SK-N-SH (cell line): ENCODE results near the gene PPIL4. TPM values are rescaled to one million over a fixed set of nuclear protein-coding genes. Genes with fewer than 3 reads are reported as not detected.

Source experiments
- CTCF ChIA-PET: fragments of 300-600, 350-600 bp; formaldehyde crosslinking; extraction: SDS; loops from one replicate; lab custom pipeline; 2021; lab: Yijun Ruan, JAX
- POLR2A ChIA-PET: fragments of 350-600 bp; sonication (Branson Sonifier 250); formaldehyde crosslinking; extraction: SDS; loops from one replicate; lab custom pipeline; 2020; ENCODE audit warnings: antibody characterized with exemption, inconsistent platforms; lab: Yijun Ruan, JAX
- DNase-seq: peaks from one replicate; pipeline ENCODE4 v3.0.0; 2012
- H2AFZ ChIP-seq: fragments of 200-600 bp; sonication (generic); 2 replicates; pipeline ENCODE4 v1.8.1; 2016; ENCODE audit warnings: antibody characterized with exemption, mild to moderate bottlenecking, low read depth
- H3F3A ChIP-seq: fragments of 200-600 bp; sonication (generic); replicated peaks from 2 replicates; pipeline ENCODE3; 2016; ENCODE audit warnings: antibody characterized with exemption, mild to moderate bottlenecking; ENCODE audit not compliant: insufficient read depth
- H3K27ac ChIP-seq, 2 experiments: fragments of 200-500 bp in 1 of 2; fragments of 200-600 bp in 1 of 2; sonication (Bioruptor generic) in 1 of 2; sonication (generic), shearing (Covaris generic) in 1 of 2; 2 replicates each; pipeline versions ENCODE4 v1.5.1 to v1.6.1; 2014 to 2016; ENCODE audit warnings: low read depth in 2 of 2, inconsistent platforms in 1 of 2, low read length in 1 of 2, mild to moderate bottlenecking in 1 of 2, mixed read lengths in 1 of 2
- H3K27me3 ChIP-seq: fragments of 200-600 bp; sonication (generic), shearing (Covaris generic); 2 replicates; pipeline ENCODE4 v1.6.1; 2016; ENCODE audit warnings: mixed run types; ENCODE audit not compliant: insufficient read depth
- H3K36me3 ChIP-seq, 2 experiments: fragments of 200-500 bp in 1 of 2; fragments of 200-600 bp in 1 of 2; sonication (Bioruptor generic) in 1 of 2; sonication (generic) in 1 of 2; replicated peaks in 1 of 2; 2 replicates each; pipeline versions ENCODE3 to v1.5.1; 2014 to 2016; ENCODE audit warnings: low read length in 1 of 2, mild to moderate bottlenecking in 1 of 2; ENCODE audit not compliant: insufficient read depth in 2 of 2, control insufficient read depth in 1 of 2
- H3K4me1 ChIP-seq, 2 experiments: fragments of 200-500 bp in 1 of 2; fragments of 200-600 bp in 1 of 2; sonication (Bioruptor generic) in 1 of 2; sonication (generic), shearing (Covaris generic) in 1 of 2; 2 replicates each; pipeline versions ENCODE4 v1.5.1 to v1.6.1; 2014 to 2016; ENCODE audit warnings: low read depth in 1 of 2, low read length in 1 of 2, mixed run types in 1 of 2; ENCODE audit not compliant: insufficient read depth in 2 of 2, control insufficient read depth in 1 of 2
- H3K4me2 ChIP-seq: fragments of 200-600 bp; sonication (generic), shearing (Covaris generic); 2 replicates; pipeline ENCODE4 v1.6.1; 2017; ENCODE audit warnings: mixed run types
- H3K4me3 ChIP-seq, 2 experiments: fragments of 200-500 bp in 1 of 2; fragments of 200-600 bp in 1 of 2; sonication (Bioruptor generic) in 1 of 2; sonication (generic), shearing (Covaris generic) in 1 of 2; 2 replicates each; pipeline versions ENCODE4 v1.5.1 to v1.8.1; 2014 to 2016; ENCODE audit warnings: low read depth in 2 of 2, inconsistent platforms in 1 of 2, low read length in 1 of 2, mild to moderate bottlenecking in 1 of 2, mixed read lengths in 1 of 2, moderate library complexity in 1 of 2
- H3K79me2 ChIP-seq: fragments of 200-600 bp; sonication (generic); 2 replicates; pipeline ENCODE4 v1.8.1; 2017; ENCODE audit warnings: mild to moderate bottlenecking; ENCODE audit not compliant: insufficient read depth
- H3K9ac ChIP-seq: fragments of 200-600 bp; sonication (generic); 2 replicates; pipeline ENCODE4 v1.6.1; 2017; ENCODE audit warnings: mixed run types
- H3K9me2 ChIP-seq: fragments of 200-600 bp; sonication (generic); 2 replicates; pipeline ENCODE4 v1.6.1; 2017; ENCODE audit warnings: mixed run types
- H3K9me3 ChIP-seq: fragments of 200-600 bp; sonication (generic); 2 replicates; pipeline ENCODE4 v1.6.1; 2017; ENCODE audit warnings: mixed run types, mild to moderate bottlenecking, moderate library complexity
- H4K20me1 ChIP-seq: fragments of 200-600 bp; sonication (generic); 2 replicates; pipeline ENCODE4 v1.6.1; 2017; ENCODE audit warnings: mild to moderate bottlenecking, mixed run types; ENCODE audit not compliant: insufficient read depth
- CHD2 ChIP-seq: fragments of 150-350 bp; IDR thresholded peaks from 2 replicates; pipeline ENCODE4 v1.6.1; 2018; ENCODE audit warnings: low read length; ENCODE audit not compliant: partially characterized antibody
- CTCF ChIP-seq: fragments of 200-600 bp; sonication (generic); IDR thresholded peaks from 2 replicates; pipeline ENCODE4 v1.6.1; 2017; ENCODE audit warnings: antibody characterized with exemption, mild to moderate bottlenecking, moderate library complexity
- EZH2phosphoT487 ChIP-seq: fragments of 200-600 bp; sonication (generic); IDR thresholded peaks from 2 replicates; pipeline ENCODE4 v1.6.1; 2017; ENCODE audit warnings: low read depth, mixed run types, mild to moderate bottlenecking, antibody characterized with exemption, moderate library complexity, borderline replicate concordance
- FOXJ3 ChIP-seq: sonication (generic); formaldehyde crosslinking; IDR thresholded peaks from 2 replicates; pipeline ENCODE4 v1.5.1; 2020; ENCODE audit warnings: mild to moderate bottlenecking, missing genetic modification reagents
- GABPA ChIP-seq: IDR thresholded peaks from 2 replicates; pipeline ENCODE4 v1.4.0; 2012; ENCODE audit warnings: low read depth, mild to moderate bottlenecking
- IRF3 ChIP-seq: fragments of 150-350 bp; IDR thresholded peaks from 2 replicates; pipeline ENCODE4 v1.6.1; 2016; ENCODE audit warnings: mild to moderate bottlenecking, low read depth, low read length
- MAX ChIP-seq: IDR thresholded peaks from 2 replicates; pipeline ENCODE4 v1.4.0; 2012; ENCODE audit warnings: low read depth
- POLR2AphosphoS5 ChIP-seq: IDR thresholded peaks from 2 replicates; pipeline ENCODE4 v1.6.1; 2012; ENCODE audit warnings: low read depth, low read length
- REST ChIP-seq: IDR thresholded peaks from 2 replicates; pipeline ENCODE4 v1.6.1; 2012; ENCODE audit warnings: mild to moderate bottlenecking, low read depth, low read length, moderate library complexity
- RXRA ChIP-seq: IDR thresholded peaks from 2 replicates; pipeline ENCODE4 v1.4.0; 2012; ENCODE audit warnings: low read depth, mild to moderate bottlenecking, borderline replicate concordance
- SMC3 ChIP-seq: IDR thresholded peaks from 2 replicates; pipeline ENCODE4 v1.6.1; 2012; ENCODE audit warnings: low read depth, low read length, improper control_type of control experiment
- TAF1 ChIP-seq: IDR thresholded peaks from 2 replicates; pipeline ENCODE4 v1.6.1; 2012; ENCODE audit warnings: low read depth, mild to moderate bottlenecking, low read length, moderate library complexity, borderline replicate concordance
- WGBS: methylation state at CpG from one replicate; pipeline ENCODE4 v1.1.6; 2017; ENCODE audit warnings: low lambda C conversion rate; 5-methylcytosine and 5-hydroxymethylcytosine counted together
- polyA plus RNA-seq, 3 experiments: library from polyadenylated mRNA; depleted of rRNA; stranded (reverse); fragments of >200 nt; gene quantifications; 2 replicates each; pipeline ENCODE4 v1.2.3, GENCODE V29; 2012

Gene PPIL4
- polyA plus RNA-seq, 1 of the 3 experiments (the other 2 are of a cell fraction) = 3.3 TPM

- Histone ChIP-seq H3K27ac (no peak overlapping the region), H3K4me3 (no peak overlapping the region), H3K79me2 (no peaks in the 10 kb centered on the region), H3K36me3 (no peaks in the 10 kb centered on the region), H3F3A (no peaks in the 10 kb centered on the region), H4K20me1 (no peaks in the 10 kb centered on the region), H2AFZ (no peak overlapping the region), H3K9me2 (no peaks in the 10 kb centered on the region), H3K9me3 (no peaks in the 10 kb centered on the region), H3K27me3 (no peaks in the 10 kb centered on the region), H3K4me1 (peaks cover 0 to 6% of the 10 kb centered on the region in 2 experiments; a peak in 1 of 4 replicates), H3K9ac (no peak overlapping the region), H3K4me2 (no peak overlapping the region)
- POLR2A ChIA-PET = no interaction called here
- CTCF ChIA-PET = interaction anchor here (1.8 kb wide), 1 partner anchor 49 kb away, joined by 4 read pairs; no protein-coding TSS in a partner anchor
- TF ChIP-seq IRF3 (no peak), POLR2AphosphoS5 (no peak), TAF1 (no peak), GABPA (no peak), SMC3 (no peak), CHD2 (no peak), CTCF (no peak), FOXJ3 (CRISPR knock-in tag) (no peak), REST (no peak), MAX (no peak), EZH2phosphoT487 (no peak), RXRA (no peak)
- WGBS = 87% methylated on average over 16 of the region's 18 CpGs
- DNase-seq = no peak
Observed at GRCh38 chr6:149480502-149481280, 65.2 kb downstream of the PPIL4 start.
